GM13977 (cell line): ENCODE results near the gene GNB1L.

Experiments
- DNase-seq: peaks from one replicate; pipeline ENCODE4 v3.0.0; 2012; ENCODE audit warnings: low spot score
- CTCF ChIP-seq: IDR thresholded peaks from 2 replicates; pipeline ENCODE4 v1.5.1; 2012; ENCODE audit warnings: mild to moderate bottlenecking, control low read depth; ENCODE audit not compliant: insufficient read depth; ENCODE audit errors: extremely low read depth, missing control alignments
- in situ Hi-C: fragments of 300-500 bp; cut with MboI; formaldehyde crosslinking; loops from one replicate; pipeline ENCODE4 v1.12.0; 2022; ENCODE audit warnings: low sequenced_read_pairs, low pct_unique_long_range_greater_than_20kb, mixed read lengths, inconsistent platforms; ENCODE audit not compliant: unreplicated experiment

GNB1L gene

GRCh38 chr22:19900707-19901436 is 46.2 kb upstream of the GNB1L start:
- in situ Hi-C loops = no loop called here
- DNase-seq = no peak
- no peak for TF ChIP-seq CTCF

- TF ChIP-seq CTCF = no peak
- no peak for DNase-seq
- in situ Hi-C loops = loop anchor here (10.0 kb wide), 2 partner anchors 94 to 124 kb away; no protein-coding TSS in a partner anchor
These were observed 44.3 kb upstream of the GNB1L start for GRCh38 chr22:19898831-19899567.

GRCh38 chr22:19898145-19898544 is 43.5 kb upstream of the GNB1L start:
- in situ Hi-C loops = loop anchor here (10.0 kb wide), 2 partner anchors 93 to 123 kb away; no protein-coding TSS in a partner anchor
- DNase-seq = no peak
- TF ChIP-seq CTCF = no peak

- in situ Hi-C loops = loop anchor here (10.0 kb wide), 2 partner anchors 93 to 123 kb away; no protein-coding TSS in a partner anchor
- TF ChIP-seq CTCF = no peak
- no peak for DNase-seq
These were observed 43.1 kb upstream of the GNB1L start for GRCh38 chr22:19897726-19898125.

GRCh38 chr22:19896665-19897355 is 42.1 kb upstream of the GNB1L start:
- no peak for DNase-seq
- in situ Hi-C loops = loop anchor here (10.0 kb wide), 2 partner anchors 92 to 122 kb away; no protein-coding TSS in a partner anchor
- no peak for TF ChIP-seq CTCF

GRCh38 chr22:19895160-19895849 is 40.6 kb upstream of the GNB1L start:
- DNase-seq = no peak
- in situ Hi-C loops = loop anchor here (10.0 kb wide), 2 partner anchors 91 to 121 kb away; no protein-coding TSS in a partner anchor
- TF ChIP-seq CTCF = no peak
